ENCODE measurements around the gene IGIP. TPM values are rescaled to one million over a fixed set of nuclear protein-coding genes. Genes with fewer than 3 reads are reported as not detected.

IGIP gene
- total RNA-seq, 1 donor from 2014 or later = 2.0 TPM

DNA sequence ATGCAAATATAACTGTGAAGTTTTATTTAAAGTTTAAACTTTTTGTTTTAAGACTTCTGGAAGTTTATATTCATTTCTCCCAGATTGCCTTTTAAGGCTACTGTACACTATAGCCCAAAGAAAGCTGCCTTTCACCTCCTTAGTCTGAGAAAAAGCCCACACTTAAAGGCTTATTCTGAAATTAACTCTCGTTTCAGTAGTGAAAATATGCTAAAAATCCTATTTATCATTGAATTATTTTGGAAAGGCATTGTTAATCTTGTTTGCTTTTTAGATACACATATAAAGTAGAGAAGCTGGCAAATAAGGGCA, 15.1 kb upstream of the IGIP start:
- Mint-ChIP-seq H3K9me3 (ENCODE audit: low read depth) (no peaks in the 10 kb centered on the region), H3K27me3 (peaks cover 65% of the 10 kb centered on the region), H3K4me3 (ENCODE audit: low read depth) (no peak overlapping the region), H3K4me1 (ENCODE audit: low read depth) (peaks cover 22% of the 10 kb centered on the region), H3K36me3 (ENCODE audit: insufficient read depth) (no peaks in the 10 kb centered on the region), H3K27ac (no peak overlapping the region)
- no peak for DNase-seq (ENCODE audit: low spot score, unreplicated experiment)
- TF ChIP-seq, protein P1, sequence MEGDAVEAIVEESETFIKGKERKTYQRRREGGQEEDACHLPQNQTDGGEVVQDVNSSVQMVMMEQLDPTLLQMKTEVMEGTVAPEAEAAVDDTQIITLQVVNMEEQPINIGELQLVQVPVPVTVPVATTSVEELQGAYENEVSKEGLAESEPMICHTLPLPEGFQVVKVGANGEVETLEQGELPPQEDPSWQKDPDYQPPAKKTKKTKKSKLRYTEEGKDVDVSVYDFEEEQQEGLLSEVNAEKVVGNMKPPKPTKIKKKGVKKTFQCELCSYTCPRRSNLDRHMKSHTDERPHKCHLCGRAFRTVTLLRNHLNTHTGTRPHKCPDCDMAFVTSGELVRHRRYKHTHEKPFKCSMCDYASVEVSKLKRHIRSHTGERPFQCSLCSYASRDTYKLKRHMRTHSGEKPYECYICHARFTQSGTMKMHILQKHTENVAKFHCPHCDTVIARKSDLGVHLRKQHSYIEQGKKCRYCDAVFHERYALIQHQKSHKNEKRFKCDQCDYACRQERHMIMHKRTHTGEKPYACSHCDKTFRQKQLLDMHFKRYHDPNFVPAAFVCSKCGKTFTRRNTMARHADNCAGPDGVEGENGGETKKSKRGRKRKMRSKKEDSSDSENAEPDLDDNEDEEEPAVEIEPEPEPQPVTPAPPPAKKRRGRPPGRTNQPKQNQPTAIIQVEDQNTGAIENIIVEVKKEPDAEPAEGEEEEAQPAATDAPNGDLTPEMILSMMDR (IDR thresholded peaks at IDR 0.05; ENCODE audit: unreplicated experiment) = no peak

DNA sequence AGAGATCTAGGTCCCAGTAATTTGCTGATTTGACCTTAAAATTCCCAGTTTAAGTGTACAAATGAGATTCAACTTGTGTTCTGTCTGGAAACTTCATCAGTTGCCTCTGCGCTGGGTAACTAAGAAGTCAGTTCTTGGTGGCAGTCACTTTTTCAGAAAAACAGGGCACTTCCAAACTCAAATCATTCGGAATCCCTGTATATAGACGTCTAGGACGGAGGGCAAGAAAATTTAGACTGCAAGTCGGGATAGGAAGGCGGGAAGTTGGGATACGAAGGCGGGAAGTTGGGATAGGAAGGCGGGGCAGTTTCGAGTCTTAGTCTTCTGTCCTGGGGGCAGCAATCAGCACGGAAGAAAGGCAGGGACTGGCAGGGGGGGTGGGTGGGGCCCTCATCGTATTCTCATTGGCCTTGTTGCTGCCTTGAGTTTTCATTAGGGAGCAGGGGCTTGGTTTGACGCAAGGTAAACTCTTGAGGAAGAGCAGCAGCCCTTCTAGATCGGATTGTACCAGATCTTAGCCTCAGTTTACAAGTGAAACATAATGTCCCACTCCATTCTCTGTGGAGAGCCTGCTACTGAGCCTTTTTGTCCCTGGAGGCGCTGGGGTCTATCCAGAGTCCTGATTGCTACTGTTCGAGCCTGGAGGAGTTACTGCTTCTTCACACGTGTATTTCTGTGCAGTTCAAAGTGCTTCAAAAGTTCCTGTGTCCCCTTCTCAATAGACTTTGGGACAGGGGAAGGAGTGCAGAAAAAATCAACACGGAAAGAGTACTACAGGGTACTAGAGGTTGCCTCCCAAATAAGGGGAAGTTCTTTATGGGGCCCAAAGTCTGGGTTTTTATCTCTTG, 14.5 kb upstream of the IGIP start:
- TF ChIP-seq, protein P1 (IDR thresholded peaks at IDR 0.05; ENCODE audit: unreplicated experiment) = no peak
- no peak for DNase-seq (ENCODE audit: low spot score, unreplicated experiment)
- no peak overlapping the region for H3K4me3 Mint-ChIP-seq (ENCODE audit: low read depth)
- no peaks in the 10 kb centered on the region for H3K36me3 Mint-ChIP-seq (ENCODE audit: insufficient read depth)
- H3K9me3 Mint-ChIP-seq (ENCODE audit: low read depth) = no peaks in the 10 kb centered on the region
- H3K4me1 Mint-ChIP-seq (ENCODE audit: low read depth) = peaks cover 27% of the 10 kb centered on the region
- H3K27ac Mint-ChIP-seq = no peak overlapping the region
- peaks cover 58% of the 10 kb centered on the region for H3K27me3 Mint-ChIP-seq

DNA sequence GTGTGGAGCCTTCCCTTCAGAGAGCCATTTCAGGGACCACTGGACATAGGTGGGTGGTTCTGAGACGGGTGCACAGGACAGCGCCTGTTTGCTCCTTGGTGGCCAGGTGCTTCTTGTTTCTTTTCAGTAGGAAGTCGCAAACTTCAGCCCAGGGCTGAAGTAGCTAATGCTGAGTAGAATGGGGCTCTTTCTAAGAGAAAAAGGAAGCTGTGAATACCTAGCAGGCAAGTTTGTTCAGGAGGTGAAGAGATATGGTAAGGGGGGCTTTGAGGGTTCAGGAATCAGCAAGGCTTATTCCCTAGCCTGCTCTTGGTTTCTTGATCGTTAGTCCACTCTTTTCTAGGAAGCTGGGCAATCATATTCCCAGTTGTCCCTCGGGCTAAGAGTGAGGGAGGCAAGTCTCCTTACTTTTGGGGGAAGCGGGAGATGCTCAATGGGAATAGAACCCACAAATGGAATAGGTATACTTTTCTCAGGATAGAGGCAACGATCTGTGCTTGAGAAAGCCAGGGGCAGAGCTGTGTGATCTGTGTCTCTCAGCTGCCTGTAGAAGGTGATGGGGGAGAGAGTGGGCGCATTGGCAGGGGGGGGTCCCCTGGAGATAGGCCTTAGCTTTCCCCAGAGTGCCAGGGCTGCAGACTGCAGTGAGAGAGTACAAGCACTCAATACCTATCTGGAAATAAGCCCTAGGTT, 13.7 kb upstream of the IGIP start:
- H3K9me3 Mint-ChIP-seq (ENCODE audit: low read depth) = no peaks in the 10 kb centered on the region
- no peak for DNase-seq (ENCODE audit: low spot score, unreplicated experiment)
- peaks cover 56% of the 10 kb centered on the region for H3K27me3 Mint-ChIP-seq
- H3K4me3 Mint-ChIP-seq (ENCODE audit: low read depth) = peak overlapping the region; percentile 1
- H3K36me3 Mint-ChIP-seq (ENCODE audit: insufficient read depth) = no peaks in the 10 kb centered on the region
- peaks cover 20% of the 10 kb centered on the region for H3K4me1 Mint-ChIP-seq (ENCODE audit: low read depth)
- H3K27ac Mint-ChIP-seq = no peak overlapping the region
- TF ChIP-seq, protein P1 (IDR thresholded peaks at IDR 0.05; ENCODE audit: unreplicated experiment) = no peak

DNA sequence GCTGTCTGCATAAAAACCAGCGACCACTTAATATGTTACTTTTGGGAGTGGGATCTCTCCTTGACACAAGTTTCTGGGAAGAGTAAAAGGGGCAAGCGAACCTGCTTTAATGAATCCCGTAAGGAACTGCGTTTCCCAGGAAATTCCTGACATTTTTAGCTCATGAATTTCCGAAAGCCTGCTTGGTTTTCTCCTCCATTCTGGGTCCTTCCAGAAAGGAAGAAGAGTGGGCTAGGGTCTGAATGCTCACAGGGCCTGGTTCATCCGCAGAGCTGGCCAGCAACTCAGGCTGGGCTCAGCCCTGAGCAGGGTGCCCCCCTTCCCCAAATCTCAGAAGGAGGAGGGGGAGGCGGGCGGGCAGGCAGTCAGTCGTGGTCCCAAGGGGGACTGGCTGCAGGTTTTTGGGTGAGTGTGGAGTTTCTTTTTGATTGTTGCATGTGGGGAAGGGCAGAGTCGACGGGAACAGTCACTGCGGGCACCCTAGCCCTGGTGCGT, 13.0 kb upstream of the IGIP start:
- Mint-ChIP-seq H3K27me3 (peaks cover 56% of the 10 kb centered on the region), H3K27ac (no peak overlapping the region), H3K4me1 (ENCODE audit: low read depth) (peaks cover 18% of the 10 kb centered on the region), H3K9me3 (ENCODE audit: low read depth) (no peaks in the 10 kb centered on the region), H3K4me3 (ENCODE audit: low read depth) (peak overlapping the region; percentile 71), H3K36me3 (ENCODE audit: insufficient read depth) (no peaks in the 10 kb centered on the region)
- TF ChIP-seq, protein P1 (IDR thresholded peaks at IDR 0.05; ENCODE audit: unreplicated experiment) = no peak
- no peak for DNase-seq (ENCODE audit: low spot score, unreplicated experiment)

DNA sequence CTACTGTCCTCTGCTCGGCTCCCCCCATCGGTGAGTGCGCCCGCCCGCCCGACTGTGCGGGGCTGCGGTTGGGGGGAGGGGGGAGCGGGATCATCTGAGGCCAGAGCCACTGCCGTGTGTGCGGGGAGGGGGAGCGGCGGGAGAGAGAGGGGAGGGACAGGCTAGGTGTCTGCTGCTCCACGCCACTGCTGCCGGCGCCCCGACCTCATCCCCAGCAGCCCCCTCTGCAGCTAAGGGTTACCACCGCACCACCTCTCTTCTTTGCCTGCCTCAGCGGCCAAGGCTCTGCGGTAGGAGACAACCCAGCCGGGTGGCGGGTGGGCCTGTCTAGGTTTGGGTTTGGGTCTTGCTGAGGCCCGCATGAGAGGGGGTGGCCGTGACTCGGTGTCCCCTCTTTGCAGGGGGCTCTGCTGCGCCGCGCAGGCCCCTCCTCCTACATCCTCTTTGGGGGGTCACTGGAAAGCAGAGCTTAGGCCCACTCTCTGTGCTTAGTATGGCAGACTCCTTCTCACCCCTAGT, 12.5 kb upstream of the IGIP start:
- H3K9me3 Mint-ChIP-seq (ENCODE audit: low read depth) = no peaks in the 10 kb centered on the region
- DNase-seq (ENCODE audit: low spot score, unreplicated experiment) = no peak
- no peak overlapping the region for H3K27ac Mint-ChIP-seq
- TF ChIP-seq, protein P1 (IDR thresholded peaks at IDR 0.05; ENCODE audit: unreplicated experiment) = no peak
- H3K36me3 Mint-ChIP-seq (ENCODE audit: insufficient read depth) = no peaks in the 10 kb centered on the region
- peak overlapping the region; percentile 85 for H3K4me3 Mint-ChIP-seq (ENCODE audit: low read depth)
- H3K27me3 Mint-ChIP-seq = peaks cover 53% of the 10 kb centered on the region
- peaks cover 19% of the 10 kb centered on the region for H3K4me1 Mint-ChIP-seq (ENCODE audit: low read depth)

Data from progenitor cell of endocrine pancreas (in vitro differentiated cells).